Skeletal muscle cell (primary cell): ENCODE data around the gene ABCC1.

ENCODE experiments used
- DNase-seq: peaks from one replicate; pipeline ENCODE4 v3.0.0-alpha.2; 2010; ENCODE audit warnings: low read depth
- H3K4me3 ChIP-seq: 2 replicates; pipeline ENCODE4 v1.5.1; 2011; ENCODE audit warnings: low read depth, mild to moderate bottlenecking, control low read depth, low read length, moderate library complexity

The ABCC1 gene

DNA sequence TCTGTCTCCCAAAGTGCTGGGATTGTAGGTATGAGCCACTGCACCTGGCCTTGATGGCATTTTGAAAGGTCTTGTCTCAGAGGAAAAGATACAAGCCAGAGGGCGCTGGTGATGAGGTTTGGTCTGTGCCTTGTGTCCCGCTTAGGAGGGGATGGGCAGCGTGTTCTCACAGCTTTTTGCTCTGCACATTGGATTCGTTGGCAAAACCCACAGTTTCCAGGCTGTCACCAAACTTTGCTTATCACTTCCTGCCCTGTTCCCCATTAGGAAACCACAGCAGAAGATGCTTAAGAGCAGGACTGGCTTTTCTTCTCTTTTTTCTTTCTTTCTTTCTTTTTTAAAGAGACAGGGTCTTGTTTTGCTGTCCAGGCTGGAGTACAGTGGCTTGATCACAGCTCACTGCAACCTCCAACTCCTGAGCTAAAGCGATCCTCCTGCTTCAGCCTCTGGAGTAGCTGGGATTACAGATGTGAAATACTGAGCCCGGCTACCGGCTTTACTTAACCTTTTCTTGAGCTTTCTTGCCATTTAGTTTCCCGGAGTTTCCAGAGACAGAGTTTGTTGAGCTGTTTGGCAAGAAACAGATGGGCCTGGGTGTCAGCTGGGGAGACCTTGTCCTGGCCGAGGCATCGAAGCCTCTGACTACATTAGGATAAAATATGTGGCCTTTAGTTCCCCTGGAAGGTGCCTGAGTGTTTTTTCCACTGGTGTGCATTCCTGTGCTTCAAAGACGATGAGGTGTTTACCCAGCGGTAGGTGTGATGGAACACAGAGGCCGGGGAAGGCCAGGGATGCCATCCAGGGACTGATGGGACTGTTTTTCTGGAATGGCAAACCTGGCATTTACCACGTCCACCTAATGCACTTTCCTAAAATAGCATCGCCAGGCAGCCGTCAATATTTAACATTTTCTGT, 112.9 kb downstream of the ABCC1 start:
- DNase-seq: no peak
- H3K4me3 ChIP-seq: no peak overlapping the region

DNA sequence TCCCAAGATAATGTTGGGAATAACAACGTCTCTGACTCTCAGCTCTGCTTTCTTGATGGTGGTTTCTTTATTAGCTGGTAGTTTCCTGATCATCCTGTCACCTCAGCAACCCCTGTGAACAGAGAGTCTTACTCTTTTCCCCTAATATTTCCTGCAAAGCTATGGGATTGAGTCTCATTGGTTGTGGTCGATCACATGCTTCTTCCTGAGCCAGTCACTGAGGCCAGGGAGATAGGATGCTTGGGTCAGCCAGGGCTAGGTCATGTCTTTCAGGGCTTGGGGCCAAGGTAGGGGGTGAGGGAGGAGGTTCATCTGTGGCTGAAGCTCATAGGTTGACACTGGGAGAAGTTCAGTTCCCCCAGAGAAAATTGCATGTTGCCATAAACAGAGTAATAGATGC, 114.3 kb downstream of the ABCC1 start:
- DNase-seq: no peak
- no peak overlapping the region for H3K4me3 ChIP-seq

DNA sequence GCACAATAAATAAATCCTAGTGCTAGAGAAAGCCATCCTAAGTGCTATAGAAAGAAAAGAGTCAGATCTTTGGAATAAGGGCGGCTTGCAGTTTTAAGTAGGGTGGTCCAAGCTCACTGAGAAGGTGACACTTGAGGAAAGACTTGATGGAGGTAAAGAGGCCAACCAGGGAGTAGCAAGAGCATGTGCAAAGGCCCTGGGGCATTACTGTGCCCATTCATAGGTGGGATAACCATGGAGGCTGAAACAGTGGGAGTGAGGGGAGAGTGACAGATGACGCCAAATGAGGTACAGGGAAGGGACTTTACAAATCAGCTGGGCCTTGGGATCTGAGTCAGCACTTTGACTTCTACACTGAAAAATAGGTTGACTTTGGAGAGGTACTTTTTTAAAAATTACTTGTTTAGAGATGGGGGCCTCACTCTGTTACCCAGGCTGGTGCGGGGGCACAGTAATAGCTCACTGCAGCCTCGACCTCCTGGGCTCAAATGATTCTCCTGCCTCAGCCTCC, 115.5 kb downstream of the ABCC1 start:
- no peak overlapping the region for H3K4me3 ChIP-seq
- DNase-seq: no peak

DNA sequence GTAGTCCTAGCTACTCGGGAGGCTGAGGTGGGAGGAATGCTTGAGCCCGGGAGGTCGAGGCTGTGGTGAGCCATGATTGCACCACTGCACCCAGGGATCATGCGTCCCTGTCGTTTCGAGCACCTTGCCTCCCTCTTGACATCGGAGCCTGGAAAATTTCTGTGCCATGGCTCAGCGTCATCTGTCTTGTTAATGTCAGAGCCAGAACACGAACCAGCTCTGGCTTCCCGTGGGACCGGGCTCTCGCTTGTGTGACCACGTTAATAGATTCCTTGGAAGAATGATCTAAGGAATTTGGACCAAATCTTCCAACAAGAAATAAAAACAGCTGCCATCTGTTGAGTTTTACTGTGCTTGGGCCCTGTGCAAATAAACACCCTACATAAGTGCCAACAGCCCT, 117.7 kb downstream of the ABCC1 start:
- DNase-seq: no peak
- no peak overlapping the region for H3K4me3 ChIP-seq

DNA sequence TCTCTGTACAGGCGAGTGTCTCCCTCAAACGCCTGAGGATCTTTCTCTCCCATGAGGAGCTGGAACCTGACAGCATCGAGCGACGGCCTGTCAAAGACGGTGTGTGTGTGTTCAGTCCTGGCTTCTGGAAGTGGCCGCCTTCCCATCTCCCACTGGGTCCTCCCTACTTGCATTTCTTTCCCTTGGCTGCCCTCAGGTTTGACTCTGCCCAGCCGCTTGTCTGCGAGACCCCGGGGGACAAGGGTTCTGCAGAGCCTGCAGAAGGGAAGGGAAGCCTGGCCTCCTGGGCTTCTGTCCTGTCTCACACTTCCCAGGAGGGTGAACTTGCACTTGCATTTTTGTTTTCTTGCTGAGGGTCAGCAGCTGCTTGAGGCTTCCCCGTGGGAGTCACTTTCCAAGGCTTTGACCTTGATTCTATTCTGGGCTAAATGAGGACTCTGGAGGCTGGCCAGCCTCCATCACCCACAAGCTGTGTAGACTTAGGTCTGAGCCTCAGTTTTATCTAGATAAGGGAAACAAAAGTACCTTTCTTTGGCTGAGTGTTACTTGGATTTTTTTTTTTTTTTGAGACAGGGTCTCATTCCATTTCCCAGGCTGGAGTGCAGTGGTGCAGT, 122.3 kb downstream of the ABCC1 start:
- DNase-seq: no peak
- no peak overlapping the region for H3K4me3 ChIP-seq

DNA sequence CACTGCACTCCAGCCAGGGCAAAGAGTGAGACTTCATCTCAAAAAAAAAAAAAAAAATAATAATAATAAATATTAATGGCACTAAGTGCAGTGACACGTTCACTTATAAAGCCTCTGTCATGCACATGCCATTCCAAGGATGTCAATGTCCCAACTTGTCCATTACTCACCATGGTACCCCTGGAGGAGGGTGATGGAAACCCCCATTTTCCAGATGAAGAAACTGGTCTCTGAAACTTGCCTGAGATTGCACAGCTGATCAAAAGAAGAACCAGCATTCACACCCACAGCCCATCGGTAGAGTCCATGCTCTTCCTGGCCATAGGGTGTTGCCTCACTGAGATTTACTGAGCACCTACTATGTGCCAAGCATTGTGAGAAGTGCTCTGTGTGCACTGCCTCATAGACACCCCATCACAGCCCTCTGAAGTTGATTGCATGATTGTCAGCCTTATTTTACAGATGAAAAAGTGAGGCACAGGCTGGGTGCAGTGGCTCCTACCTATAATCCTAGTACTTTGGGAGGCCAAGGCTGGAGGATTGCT, 123.7 kb downstream of the ABCC1 start:
- H3K4me3 ChIP-seq: no peak overlapping the region
- DNase-seq: no peak

DNA sequence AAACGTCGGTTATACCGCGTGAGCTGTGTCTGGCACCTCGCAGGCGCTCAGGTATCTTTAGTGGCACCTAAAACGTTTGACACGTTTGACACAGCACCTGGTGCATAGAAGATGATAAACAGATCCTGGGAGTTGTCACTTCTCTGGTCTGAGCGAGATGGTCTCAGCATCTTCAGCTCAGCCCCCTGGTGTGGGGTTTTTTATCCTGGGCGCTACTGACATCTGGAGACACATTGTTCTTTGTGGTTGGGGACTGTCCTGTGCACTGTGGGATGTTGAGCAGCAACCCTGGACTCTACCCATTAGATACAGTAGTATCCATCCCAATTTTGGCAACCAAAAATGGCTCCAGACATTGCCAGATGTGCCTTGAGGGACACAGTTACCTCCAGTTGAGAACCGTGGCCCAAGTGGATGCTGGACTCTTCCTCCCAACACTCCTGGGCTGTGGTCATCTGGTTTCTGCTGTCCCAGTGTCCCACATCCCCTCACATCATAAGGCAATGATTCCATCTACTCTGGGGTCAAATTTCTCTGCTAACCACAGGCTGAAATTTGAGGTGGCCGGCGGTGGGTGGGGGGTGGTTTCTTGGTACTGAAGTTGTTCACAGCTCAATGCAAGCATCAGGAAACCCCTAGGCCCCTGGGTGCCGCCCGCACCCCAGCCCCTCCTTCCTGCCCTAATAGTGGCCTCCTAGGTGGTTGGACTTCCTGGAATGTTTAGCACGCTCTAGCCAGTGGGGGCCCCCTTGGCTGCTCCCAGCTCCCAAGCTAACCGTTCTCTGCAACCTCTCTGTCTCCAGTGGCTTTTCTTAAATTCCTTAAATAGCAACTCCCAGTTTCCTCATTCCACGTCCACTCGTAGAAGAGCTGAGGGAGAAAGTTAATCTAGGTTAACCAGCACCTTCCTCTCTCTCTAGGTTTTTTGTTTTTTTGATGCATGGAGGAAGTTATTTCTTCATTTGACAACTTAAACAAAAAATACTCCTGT, 124.8 kb downstream of the ABCC1 start:
- DNase-seq: peak; percentile 76
- H3K4me3 ChIP-seq: no peak overlapping the region

DNA sequence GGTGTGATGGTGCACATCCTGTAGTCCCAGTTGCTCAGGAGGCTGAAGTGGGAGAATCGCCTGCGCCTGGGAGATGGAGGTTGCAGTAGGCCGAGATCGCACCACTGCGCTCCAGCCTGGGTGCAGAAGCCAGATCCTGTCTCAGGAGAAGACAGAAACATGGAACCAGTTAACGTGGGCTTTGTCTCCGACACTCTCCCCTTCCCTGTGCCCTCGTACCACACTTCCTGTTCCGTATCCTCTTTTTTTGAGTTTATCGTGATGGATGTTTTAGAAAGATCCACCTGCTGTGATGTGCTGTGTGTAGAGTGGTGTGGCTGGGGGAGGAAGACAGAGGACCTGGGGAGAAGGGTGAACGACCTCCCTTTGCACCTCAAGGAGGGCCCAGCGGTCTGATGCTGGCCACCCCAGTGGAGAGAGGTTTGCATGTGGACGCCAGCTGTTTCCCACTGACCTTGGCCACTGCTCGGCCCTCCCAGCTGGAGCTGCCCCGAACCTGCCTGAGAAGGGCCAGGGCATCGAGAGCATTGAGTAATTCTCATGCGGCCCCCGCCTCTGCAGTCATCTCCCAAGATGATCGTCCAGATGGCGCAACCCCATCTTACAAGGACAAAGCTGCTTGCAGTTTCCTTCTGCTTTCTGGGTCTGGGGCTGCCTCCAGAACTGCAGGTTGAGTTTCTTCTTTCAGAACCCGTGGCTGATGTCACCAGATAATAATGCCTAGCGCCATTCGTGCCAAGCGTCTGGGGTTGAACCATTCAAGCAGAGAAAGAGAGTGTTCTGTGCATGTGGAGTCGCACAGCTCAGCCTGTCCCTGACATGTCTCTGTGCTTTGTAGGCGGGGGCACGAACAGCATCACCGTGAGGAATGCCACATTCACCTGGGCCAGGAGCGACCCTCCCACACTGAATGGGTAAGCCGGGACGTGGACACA, 126.3 kb downstream of the ABCC1 start:
- no peak overlapping the region for H3K4me3 ChIP-seq
- DNase-seq: no peak

DNA sequence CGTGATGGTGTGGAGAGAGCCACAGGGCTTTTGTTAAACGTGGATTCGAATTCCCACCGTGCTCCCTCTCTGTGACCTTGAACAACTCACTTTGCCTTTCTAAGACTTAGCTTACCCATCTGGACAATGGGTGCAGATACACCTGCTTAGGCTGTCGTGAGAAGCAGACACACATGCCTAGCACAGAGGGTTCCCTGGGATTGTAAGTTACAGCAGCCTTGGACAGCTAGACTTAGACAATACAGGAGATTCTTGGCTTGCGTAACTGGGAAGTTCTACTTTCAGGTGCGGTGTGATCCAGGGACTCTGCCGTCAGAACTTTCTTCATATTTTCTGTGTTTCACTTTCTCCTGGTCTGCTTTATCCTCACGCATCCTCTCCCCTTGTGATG, 127.0 kb downstream of the ABCC1 start:
- no peak overlapping the region for H3K4me3 ChIP-seq

DNA sequence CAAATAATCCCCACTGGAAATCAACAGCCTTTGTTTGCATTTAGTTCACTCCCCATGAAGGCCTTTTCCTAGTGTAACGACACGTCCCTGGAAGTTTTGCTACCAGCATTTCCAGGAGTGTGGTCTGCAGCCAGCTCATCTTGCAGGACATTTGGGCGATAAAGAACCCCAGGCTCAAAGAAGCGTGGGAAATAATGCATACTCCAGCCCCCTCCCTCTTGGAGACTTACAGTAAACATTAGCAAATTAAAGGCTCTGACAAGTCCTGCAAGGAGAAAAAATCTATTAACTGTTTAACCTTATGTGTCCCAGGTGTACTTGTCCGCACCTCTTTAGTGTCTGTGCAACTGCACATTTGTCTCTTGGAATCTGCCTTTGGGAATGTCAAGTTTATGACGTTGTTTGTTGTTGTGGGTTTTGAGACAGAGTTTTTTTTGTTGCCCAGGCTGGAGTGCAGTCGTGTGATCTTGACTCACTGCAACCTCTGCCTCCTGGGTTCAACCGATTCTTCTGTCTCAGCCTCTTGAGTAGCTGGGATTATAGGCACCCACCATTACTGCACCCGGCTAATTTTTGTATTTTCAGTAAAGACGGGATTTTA, 131.1 kb downstream of the ABCC1 start:
- DNase-seq: no peak
- H3K4me3 ChIP-seq: no peak overlapping the region

More for the DNA sequence above, 127.0 kb downstream of the ABCC1 start:
- no peak for DNase-seq

DNA sequence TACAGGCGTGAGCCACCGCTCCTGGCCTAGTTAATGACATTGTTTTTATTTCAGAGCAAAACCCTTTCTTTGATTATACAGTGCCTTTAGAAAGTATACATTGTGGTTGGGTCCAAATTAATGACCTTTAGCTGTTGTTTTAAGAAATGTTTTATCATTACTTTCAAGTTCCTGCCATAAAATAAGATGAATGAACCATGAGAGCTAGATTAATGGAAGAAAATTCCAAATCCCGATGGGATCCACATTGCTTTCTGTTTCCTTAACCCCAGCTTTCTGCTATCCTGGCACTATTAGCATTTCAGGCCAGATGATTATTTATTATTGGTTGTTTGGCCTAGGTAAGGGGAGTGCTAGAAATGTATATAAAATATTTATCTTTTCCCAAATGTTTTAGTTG, 131.7 kb downstream of the ABCC1 start:
- no peak for DNase-seq
- no peak overlapping the region for H3K4me3 ChIP-seq

DNA sequence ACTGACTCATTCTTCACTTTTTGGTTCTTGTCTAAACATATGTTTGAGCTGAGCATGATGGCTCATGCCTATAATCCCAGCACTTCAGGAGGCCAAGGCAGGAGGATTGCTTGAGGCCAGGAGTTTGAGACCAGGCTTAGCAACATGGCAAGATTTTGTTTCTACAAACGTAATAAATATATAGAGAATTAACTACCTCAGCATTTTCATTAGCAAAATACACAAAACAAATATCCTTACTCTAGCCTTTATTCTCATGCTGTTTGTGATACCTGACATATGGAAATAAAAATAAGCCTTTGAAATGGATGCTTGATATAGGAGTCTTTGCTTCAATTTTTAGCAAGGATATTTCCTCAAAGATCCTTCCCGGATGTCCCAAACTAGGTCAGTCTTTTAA, 132.8 kb downstream of the ABCC1 start:
- no peak for DNase-seq
- H3K4me3 ChIP-seq: no peak overlapping the region

DNA sequence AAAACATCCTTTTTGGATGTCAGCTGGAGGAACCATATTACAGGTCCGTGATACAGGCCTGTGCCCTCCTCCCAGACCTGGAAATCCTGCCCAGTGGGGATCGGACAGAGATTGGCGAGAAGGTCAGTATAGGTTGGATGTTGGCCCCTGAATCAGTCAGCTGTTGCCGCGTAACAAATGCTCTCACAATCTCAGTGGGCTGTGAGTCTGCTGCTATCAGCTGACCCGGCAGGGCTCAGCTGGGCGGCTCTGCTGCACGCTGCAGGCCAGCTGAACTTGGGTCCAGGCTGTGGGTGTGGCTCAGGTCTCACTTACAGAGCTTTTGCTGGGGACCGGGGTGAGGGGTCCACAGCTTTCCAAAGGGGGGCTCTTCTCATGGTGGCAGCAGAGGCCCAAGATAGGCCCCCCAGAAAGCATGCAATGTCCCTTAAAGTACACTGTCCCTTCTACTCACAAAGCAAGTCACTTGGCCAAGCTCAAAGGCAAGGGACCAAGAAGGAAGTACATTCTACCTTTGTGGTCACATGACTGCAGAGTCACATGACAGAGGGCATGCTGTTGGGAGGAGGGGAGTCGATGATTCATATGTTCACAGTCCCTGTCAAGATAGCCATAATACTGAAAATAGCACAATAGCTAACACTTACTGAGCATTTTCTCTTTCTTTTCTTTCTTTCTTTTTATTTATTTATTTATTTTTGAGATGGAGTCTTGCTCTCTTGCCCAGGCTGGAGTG, 134.2 kb downstream of the ABCC1 start:
- DNase-seq: no peak
- H3K4me3 ChIP-seq: no peak overlapping the region

DNA sequence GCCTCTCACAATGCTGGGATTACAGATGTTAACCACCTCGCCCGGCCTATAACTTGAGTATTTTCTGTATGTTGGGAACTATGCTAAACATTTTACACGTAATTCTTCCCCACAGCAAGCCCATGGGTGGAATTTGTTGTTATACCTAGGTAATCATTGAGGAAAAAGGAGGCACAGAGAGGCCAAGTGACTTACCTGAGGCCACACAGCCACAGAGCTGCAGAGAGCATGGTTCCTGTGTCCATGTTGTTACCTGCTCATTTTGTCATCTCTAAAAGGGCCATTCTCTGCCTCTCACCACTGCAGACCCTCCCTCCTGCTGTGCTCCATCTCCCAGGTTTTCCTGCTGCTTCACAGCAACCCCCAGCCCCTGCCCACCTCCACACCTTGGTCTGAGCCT, 135.5 kb downstream of the ABCC1 start:
- DNase-seq: no peak
- H3K4me3 ChIP-seq: no peak overlapping the region

DNA sequence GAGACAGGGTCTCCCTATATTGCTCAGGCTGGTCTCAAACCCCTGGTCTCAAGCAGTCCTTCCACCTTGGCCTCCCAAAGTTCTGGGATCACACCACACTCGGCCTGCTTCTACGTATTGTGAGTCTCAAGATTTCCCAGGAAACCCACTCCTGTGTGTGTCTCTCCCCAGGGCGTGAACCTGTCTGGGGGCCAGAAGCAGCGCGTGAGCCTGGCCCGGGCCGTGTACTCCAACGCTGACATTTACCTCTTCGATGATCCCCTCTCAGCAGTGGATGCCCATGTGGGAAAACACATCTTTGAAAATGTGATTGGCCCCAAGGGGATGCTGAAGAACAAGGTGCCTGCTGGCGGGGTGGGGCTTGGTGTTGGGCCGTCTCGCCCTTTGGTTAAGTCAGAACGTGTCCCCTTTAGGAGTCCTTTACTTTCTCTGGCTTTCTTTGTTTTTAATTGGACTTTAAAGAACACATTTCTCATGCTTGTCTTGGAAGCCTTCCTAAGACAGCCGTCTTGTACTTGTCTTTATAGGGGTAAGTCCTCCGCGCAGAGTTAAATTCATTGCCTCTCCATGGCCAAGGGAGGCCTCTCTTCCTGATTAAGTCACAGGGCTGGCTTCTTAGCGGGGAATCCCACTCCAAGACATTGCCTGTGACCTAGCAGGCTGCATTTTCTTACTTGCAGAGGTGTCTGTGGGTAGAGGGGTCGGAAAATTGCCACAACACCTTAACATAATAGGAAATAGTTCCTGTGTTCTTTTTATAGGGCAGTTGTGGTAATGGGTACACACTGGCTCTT, 137.4 kb downstream of the ABCC1 start:
- no peak for DNase-seq
- H3K4me3 ChIP-seq: no peak overlapping the region

DNA sequence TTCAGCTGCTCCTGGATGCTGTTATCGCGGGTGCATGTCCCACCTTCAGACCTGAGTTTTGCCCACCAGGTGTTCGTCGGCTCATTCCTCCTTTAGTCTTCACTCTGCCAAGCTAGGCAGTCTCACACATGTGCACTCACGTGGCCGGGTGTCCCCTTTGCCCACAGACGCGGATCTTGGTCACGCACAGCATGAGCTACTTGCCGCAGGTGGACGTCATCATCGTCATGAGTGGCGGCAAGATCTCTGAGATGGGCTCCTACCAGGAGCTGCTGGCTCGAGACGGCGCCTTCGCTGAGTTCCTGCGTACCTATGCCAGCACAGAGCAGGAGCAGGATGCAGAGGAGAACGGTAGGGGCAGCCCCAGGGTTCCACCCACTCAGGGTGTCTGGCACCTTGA, 140.8 kb downstream of the ABCC1 start:
- DNase-seq: no peak
- H3K4me3 ChIP-seq: no peak overlapping the region
